GM23248 (cell line): Measurements from ENCODE around the gene HM13.

Source experiments
- EZH2 ChIP-seq: fragments of 200-600 bp; sonication (generic); IDR thresholded peaks from 2 replicates; pipeline ENCODE4 v1.6.1; 2018; ENCODE audit warnings: antibody characterized with exemption, mild to moderate bottlenecking; ENCODE audit not compliant: insufficient read depth, poor library complexity, severe bottlenecking
- EZH2phosphoT487 ChIP-seq: fragments of 200-600 bp; sonication (generic); IDR thresholded peaks from 2 replicates; pipeline ENCODE4 v1.6.1; 2018; ENCODE audit warnings: antibody characterized with exemption, moderate library complexity, mild to moderate bottlenecking, low read depth; ENCODE audit not compliant: insufficient read depth

- TF ChIP-seq EZH2phosphoT487: no peak
- no peak for TF ChIP-seq EZH2
Measured at GRCh38 chr20:31547720-31548298, 33.6 kb downstream of the HM13 start.
